Large intestine (tissue), 3 donors: ENCODE data around the gene ELAVL3. TPM values are rescaled to one million over a fixed set of nuclear protein-coding genes. Genes with fewer than 3 reads are reported as not detected.

ENCODE experiments used
- DNase-seq, 2 donors: peaks; one replicate each; pipeline versions ENCODE4 v3.0.0 to v3.0.0-alpha.2; 2013
- H3K27ac ChIP-seq: one replicate; pipeline ENCODE4 v1.5.1; 2013; ENCODE audit warnings: low read length
- H3K27me3 ChIP-seq: 2 replicates; pipeline ENCODE4 v1.6.1; 2013; ENCODE audit warnings: low read length; ENCODE audit not compliant: control insufficient read depth, insufficient read depth
- H3K36me3 ChIP-seq: 2 replicates; pipeline ENCODE4 v1.6.1; 2013; ENCODE audit warnings: low read length; ENCODE audit not compliant: control insufficient read depth, insufficient read depth
- H3K4me1 ChIP-seq: one replicate; pipeline ENCODE4 v1.6.1; 2013; ENCODE audit warnings: low read length; ENCODE audit not compliant: control insufficient read depth, insufficient read depth
- H3K4me3 ChIP-seq: one replicate; pipeline ENCODE4 v1.5.1; 2013; ENCODE audit warnings: low read length
- H3K9me3 ChIP-seq: one replicate; pipeline ENCODE4 v1.6.1; 2013; ENCODE audit warnings: mild to moderate bottlenecking, low read depth, low read length, moderate library complexity; ENCODE audit not compliant: control insufficient read depth
- WGBS: methylation state at CpG from one replicate; pipeline ENCODE4 v1.1.5; 2013; ENCODE audit warnings: low lambda C conversion rate; ENCODE audit not compliant: insufficient coverage; 5-methylcytosine and 5-hydroxymethylcytosine counted together
- polyA plus RNA-seq: library from polyadenylated mRNA; unstranded; fragments of 120-200 nt; gene quantifications from one replicate; pipeline ENCODE4 v1.2.1, GENCODE V29; 2013

ELAVL3 gene
- polyA plus RNA-seq, 1 donor = 4.2 TPM

GRCh38 chr19:11404588-11405222 is 76.1 kb downstream of the ELAVL3 start:
- H3K4me1 ChIP-seq = no peaks in the 10 kb centered on the region
- H3K27me3 ChIP-seq = peaks cover 9% of the 10 kb centered on the region
- H3K9me3 ChIP-seq = no peaks in the 10 kb centered on the region
- no peaks in the 10 kb centered on the region for H3K36me3 ChIP-seq
- no peak for DNase-seq
- H3K27ac ChIP-seq = no peak overlapping the region
- WGBS = 50% methylated on average over 4 of the region's 9 CpGs
- no peak overlapping the region for H3K4me3 ChIP-seq

GRCh38 chr19:11401808-11402543 is 78.9 kb downstream of the ELAVL3 start:
- WGBS = no CpG with 5 or more reads among the region's 9 CpGs
- Histone ChIP-seq H3K4me1 (no peaks in the 10 kb centered on the region), H3K27ac (no peak overlapping the region)

More at GRCh38 chr19:11401808-11402543, 78.9 kb downstream of the ELAVL3 start:
- H3K27me3 ChIP-seq = peaks cover 9% of the 10 kb centered on the region
- no peak overlapping the region for H3K4me3 ChIP-seq
- DNase-seq = no peak
- H3K36me3 ChIP-seq = no peaks in the 10 kb centered on the region
- peaks cover 4% of the 10 kb centered on the region for H3K9me3 ChIP-seq

Other genes starting within 250 kb of the ELAVL3 start
- gene ANGPTL8, start 241.4 kb downstream of the ELAVL3 start, polyA plus RNA-seq = 0.55 TPM
- 48.3 TPM for gene DOCK6, start 218.5 kb downstream of the ELAVL3 start, polyA plus RNA-seq
- gene TSPAN16, start 184.9 kb downstream of the ELAVL3 start, polyA plus RNA-seq = not detected
- 82.9 TPM for gene RAB3D, start 141.4 kb downstream of the ELAVL3 start, polyA plus RNA-seq
- 111 TPM for gene TMEM205, start 134.8 kb downstream of the ELAVL3 start, polyA plus RNA-seq
- 48.0 TPM for gene CCDC159, start 134.5 kb downstream of the ELAVL3 start, polyA plus RNA-seq
- gene PLPPR2, start 125.6 kb downstream of the ELAVL3 start, polyA plus RNA-seq = 17.8 TPM
- gene SWSAP1, start 106.4 kb downstream of the ELAVL3 start, polyA plus RNA-seq = 2.8 TPM
- 12.0 TPM for gene EPOR, start 96.7 kb downstream of the ELAVL3 start, polyA plus RNA-seq
- 5.3 TPM for gene RGL3, start 61.7 kb downstream of the ELAVL3 start, polyA plus RNA-seq
- 0.79 TPM for gene ODAD3, start 45.9 kb downstream of the ELAVL3 start, polyA plus RNA-seq
- 380 TPM for gene PRKCSH, start 45.4 kb downstream of the ELAVL3 start, polyA plus RNA-seq
- 8.7 TPM for gene ZNF653, start 24.8 kb upstream of the ELAVL3 start, polyA plus RNA-seq
- 43.2 TPM for gene ECSIT, start 48.1 kb upstream of the ELAVL3 start, polyA plus RNA-seq
- 119 TPM for gene CNN1, start 57.8 kb upstream of the ELAVL3 start, polyA plus RNA-seq
- gene ELOF1, start 78.2 kb upstream of the ELAVL3 start, polyA plus RNA-seq = 44.7 TPM
- gene ACP5, start 96.6 kb upstream of the ELAVL3 start, polyA plus RNA-seq = 118 TPM
- gene ZNF627, start 116.4 kb upstream of the ELAVL3 start, polyA plus RNA-seq = 15.6 TPM